Endothelial cell of umbilical vein (primary cell): ENCODE results near the gene KRTAP12-3.

ENCODE experiments used
- CTCF ChIP-seq, 2 donors: IDR thresholded peaks; 1 replicate in 1 of 2; 2 replicates in 1 of 2; pipeline ENCODE4 v1.5.1; 2011; ENCODE audit warnings: low read length in 2 of 2, mild to moderate bottlenecking in 2 of 2, moderate library complexity in 2 of 2, control low read depth in 1 of 2, inconsistent platforms in 1 of 2, low read depth in 1 of 2; ENCODE audit not compliant: insufficient read depth in 1 of 2; ENCODE audit errors: extremely low read depth in 1 of 2
- EZH2 ChIP-seq: IDR thresholded peaks from 2 replicates; pipeline ENCODE4 v1.6.1; 2012; ENCODE audit warnings: borderline replicate concordance, low read depth, mild to moderate bottlenecking, moderate library complexity, low read length, inconsistent platforms; ENCODE audit not compliant: severe bottlenecking
- GATA2 ChIP-seq: IDR thresholded peaks from 2 replicates; pipeline ENCODE4 v1.7.0; 2011; ENCODE audit warnings: low read depth, mild to moderate bottlenecking, moderate library complexity, mixed read lengths, low read length; ENCODE audit not compliant: insufficient read length, insufficient read depth
- POLR2A ChIP-seq: IDR thresholded peaks from 2 replicates; pipeline ENCODE4 v1.6.1; 2012; ENCODE audit warnings: low read depth, mild to moderate bottlenecking, control low read depth, low read length
- POLR2AphosphoS5 ChIP-seq: IDR thresholded peaks from 2 replicates; pipeline ENCODE4 v1.6.1; 2012; ENCODE audit warnings: low read depth, mild to moderate bottlenecking, control low read depth, low read length, moderate library complexity; ENCODE audit not compliant: insufficient read depth

GRCh38 chr21:44695641-44696040 lies 37.9 kb downstream of the KRTAP12-3 start:
- TF ChIP-seq GATA2 (no peak), CTCF (IDR thresholded peaks at IDR 0.05; ENCODE audit: extremely low read depth in 1 of 2, insufficient read depth in 1 of 2, low read depth in 1 of 2, low read length in 2 of 2) (no peak), POLR2A (no peak), POLR2AphosphoS5 (no peak), EZH2 (no peak)
